Endothelial cell (in vitro differentiated cells): ENCODE results near the gene TNFSF4. TPM values are rescaled to one million over a fixed set of nuclear protein-coding genes. Genes with fewer than 3 reads are reported as not detected.

Experiments used
- DNase-seq: peaks from one replicate; pipeline ENCODE4 v3.0.0; 2021; ENCODE audit warnings: low spot score
- H3K27ac Mint-ChIP-seq: one replicate; pipeline ENCODE4 v1.8.0; 2021; ENCODE audit warnings: mixed read lengths, inconsistent platforms; ENCODE audit not compliant: unreplicated experiment
- H3K27me3 Mint-ChIP-seq: one replicate; pipeline ENCODE4 v1.8.0; 2021; ENCODE audit warnings: mild to moderate bottlenecking, moderate library complexity, mixed read lengths, inconsistent platforms; ENCODE audit not compliant: unreplicated experiment
- H3K36me3 Mint-ChIP-seq: one replicate; pipeline ENCODE4 v1.8.0; 2021; ENCODE audit warnings: mild to moderate bottlenecking, low read depth, mixed read lengths, inconsistent platforms; ENCODE audit not compliant: unreplicated experiment
- H3K4me1 Mint-ChIP-seq: one replicate; pipeline ENCODE4 v1.8.0; 2021; ENCODE audit warnings: mild to moderate bottlenecking, mixed read lengths, inconsistent platforms; ENCODE audit not compliant: unreplicated experiment
- H3K4me3 Mint-ChIP-seq: one replicate; pipeline ENCODE4 v1.8.0; 2021; ENCODE audit warnings: mild to moderate bottlenecking, mixed read lengths, inconsistent platforms; ENCODE audit not compliant: unreplicated experiment
- H3K9me3 Mint-ChIP-seq: one replicate; pipeline ENCODE4 v1.8.0; 2021; ENCODE audit warnings: mixed read lengths, inconsistent platforms; ENCODE audit not compliant: unreplicated experiment
- total RNA-seq: library from RNA; stranded (reverse); fragmentation: NEBNext Ultra II Directional; extraction: Animal tissue kit (Norgen Biotek cat#: 25700); gene quantifications from one replicate; pipeline ENCODE4 v1.2.1, GENCODE V29; 2021; ENCODE audit not compliant: unreplicated experiment
- TF ChIP-seq, protein P1 (sequence below): fragments of 200-600 bp; sonication (generic); IDR thresholded peaks from one replicate; pipeline ENCODE4 v1.5.0; 2021; ENCODE audit warnings: antibody characterized with exemption; ENCODE audit not compliant: unreplicated experiment

The TNFSF4 gene
- total RNA-seq, 1 donor from 2014 or later, result 0.15 TPM

DNA sequence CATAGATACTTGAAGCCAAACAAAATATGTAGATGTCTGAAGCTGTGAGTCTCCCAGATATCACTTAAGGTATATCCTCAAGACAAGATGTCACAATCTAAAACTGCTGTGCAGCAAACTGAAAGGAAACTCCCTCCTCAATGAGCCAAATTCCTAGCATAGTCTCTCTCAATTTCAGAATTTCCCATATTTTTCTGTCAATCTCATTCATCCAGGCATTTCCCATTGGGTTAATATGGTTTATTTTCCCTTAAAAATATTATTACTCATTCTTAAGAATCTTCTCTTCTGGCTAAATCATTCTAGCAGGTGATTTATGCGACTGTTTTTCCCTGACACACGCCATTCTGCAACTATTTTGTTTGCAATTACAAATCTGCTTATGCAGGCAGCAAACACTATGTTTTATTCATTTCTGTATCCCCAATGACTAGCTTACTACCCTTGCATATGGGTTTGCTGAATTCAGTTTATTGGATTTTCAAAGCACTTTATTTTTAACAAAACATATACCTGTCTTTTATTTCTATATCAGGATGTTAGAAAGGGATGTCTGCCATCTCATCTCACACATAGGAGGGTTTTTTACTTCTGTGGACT, 69.9 kb downstream of the TNFSF4 start:
- H3K36me3 Mint-ChIP-seq, result no peaks in the 10 kb centered on the region
- no peak for DNase-seq
- no peaks in the 10 kb centered on the region for H3K27me3 Mint-ChIP-seq
- TF ChIP-seq, protein P1, sequence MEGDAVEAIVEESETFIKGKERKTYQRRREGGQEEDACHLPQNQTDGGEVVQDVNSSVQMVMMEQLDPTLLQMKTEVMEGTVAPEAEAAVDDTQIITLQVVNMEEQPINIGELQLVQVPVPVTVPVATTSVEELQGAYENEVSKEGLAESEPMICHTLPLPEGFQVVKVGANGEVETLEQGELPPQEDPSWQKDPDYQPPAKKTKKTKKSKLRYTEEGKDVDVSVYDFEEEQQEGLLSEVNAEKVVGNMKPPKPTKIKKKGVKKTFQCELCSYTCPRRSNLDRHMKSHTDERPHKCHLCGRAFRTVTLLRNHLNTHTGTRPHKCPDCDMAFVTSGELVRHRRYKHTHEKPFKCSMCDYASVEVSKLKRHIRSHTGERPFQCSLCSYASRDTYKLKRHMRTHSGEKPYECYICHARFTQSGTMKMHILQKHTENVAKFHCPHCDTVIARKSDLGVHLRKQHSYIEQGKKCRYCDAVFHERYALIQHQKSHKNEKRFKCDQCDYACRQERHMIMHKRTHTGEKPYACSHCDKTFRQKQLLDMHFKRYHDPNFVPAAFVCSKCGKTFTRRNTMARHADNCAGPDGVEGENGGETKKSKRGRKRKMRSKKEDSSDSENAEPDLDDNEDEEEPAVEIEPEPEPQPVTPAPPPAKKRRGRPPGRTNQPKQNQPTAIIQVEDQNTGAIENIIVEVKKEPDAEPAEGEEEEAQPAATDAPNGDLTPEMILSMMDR, result no peak
- H3K27ac Mint-ChIP-seq, result no peak overlapping the region
- H3K4me3 Mint-ChIP-seq, result no peak overlapping the region
- no peaks in the 10 kb centered on the region for H3K4me1 Mint-ChIP-seq
- H3K9me3 Mint-ChIP-seq, result no peaks in the 10 kb centered on the region

DNA sequence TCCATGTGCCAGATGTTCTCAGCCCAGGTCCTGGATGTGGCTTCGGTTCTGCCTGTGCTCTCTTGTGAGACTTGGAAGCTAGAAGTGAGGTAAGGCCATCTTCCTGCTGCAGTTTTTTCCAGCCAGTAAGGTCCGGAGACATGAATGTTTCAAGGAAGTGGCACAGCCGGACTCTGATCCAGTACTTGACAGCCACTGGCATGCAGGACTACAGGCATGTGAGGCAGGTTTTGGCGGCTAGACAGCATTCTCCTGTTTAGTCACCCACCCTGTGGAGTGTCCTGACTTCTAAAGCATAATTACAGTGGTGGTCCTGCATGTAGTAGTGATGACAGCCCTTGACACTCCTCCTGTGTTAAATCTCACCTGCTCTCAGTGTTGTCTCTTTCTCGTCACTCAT, 72.3 kb downstream of the TNFSF4 start:
- TF ChIP-seq, protein P1, result no peak
- Mint-ChIP-seq H3K4me3 (no peak overlapping the region), H3K27me3 (no peaks in the 10 kb centered on the region), H3K36me3 (no peaks in the 10 kb centered on the region), H3K9me3 (no peaks in the 10 kb centered on the region), H3K4me1 (no peaks in the 10 kb centered on the region), H3K27ac (no peak overlapping the region)
- DNase-seq, result no peak

- no peaks in the 10 kb centered on the region for H3K4me1 Mint-ChIP-seq
- H3K27me3 Mint-ChIP-seq, result no peaks in the 10 kb centered on the region
- H3K36me3 Mint-ChIP-seq, result no peaks in the 10 kb centered on the region
- H3K27ac Mint-ChIP-seq, result no peak overlapping the region
- TF ChIP-seq, protein P1, result no peak
- H3K4me3 Mint-ChIP-seq, result no peak overlapping the region
- no peaks in the 10 kb centered on the region for H3K9me3 Mint-ChIP-seq
- DNase-seq, result no peak
These were observed 73.1 kb downstream of the TNFSF4 start for GRCh38 chr1:173134029-173134428.

Other genes starting within 250 kb of the TNFSF4 start
- 0.33 TPM for gene TNFSF18, start 156.4 kb downstream of the TNFSF4 start, total RNA-seq